ENCODE data around the gene OSGIN1.
A peak's percentile ranks its signal among the peaks of the same experiment; 100 is the strongest.
"Not testable (repeated sequence)": the region's sequence is repeated elsewhere in the genome, so short reads cannot be mapped to it uniquely, and the experiment has no call there.

Gene OSGIN1

DNA sequence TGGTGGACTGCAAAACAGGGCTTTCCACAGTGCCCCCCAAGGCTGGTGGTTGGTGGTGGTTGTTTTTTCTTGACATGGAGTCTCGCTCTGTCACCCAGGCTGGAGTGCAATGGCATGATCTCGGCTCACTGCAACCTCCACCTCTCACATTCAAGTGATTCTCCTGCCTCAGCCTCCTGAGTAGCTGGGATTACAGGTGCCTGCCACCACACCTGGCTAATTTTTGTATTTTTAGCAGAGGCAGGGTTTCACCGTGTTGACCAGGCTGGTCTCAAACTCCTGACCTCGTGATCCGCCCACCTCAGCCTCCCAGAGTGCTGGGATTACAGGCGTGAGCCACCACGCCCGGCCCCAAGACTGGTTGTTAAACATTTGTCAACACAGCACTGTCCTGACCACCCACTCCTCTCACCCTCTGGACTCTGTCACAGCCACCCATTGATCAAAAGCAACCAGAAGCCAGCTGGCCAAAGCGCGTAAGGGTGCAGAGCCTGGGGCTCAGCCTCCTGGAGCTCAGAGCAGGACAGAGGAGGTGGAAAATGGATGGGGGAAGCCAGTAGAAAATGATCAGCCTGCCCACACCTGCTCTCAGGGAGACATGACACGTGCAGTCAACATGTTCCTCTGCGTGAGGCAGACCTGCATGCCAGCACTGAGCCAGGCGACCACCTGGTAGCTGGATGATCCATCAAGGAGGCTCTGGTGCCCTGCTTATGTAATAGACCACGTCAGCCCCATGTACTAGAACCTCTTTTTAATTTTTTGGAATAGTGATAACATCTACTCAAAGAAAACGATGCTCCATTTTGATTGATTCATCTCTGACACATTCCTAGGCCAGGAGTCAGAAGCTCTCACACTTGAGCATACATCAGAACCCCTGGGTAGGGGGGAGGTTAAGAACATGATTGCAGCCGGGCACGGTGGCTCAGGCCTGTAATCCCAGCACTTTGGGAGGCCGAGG lies 14.8 kb upstream of the OSGIN1 start:
- no peak for DNase-seq
- intact Hi-C loops (cut with DNase I), result no loop called here

DNA sequence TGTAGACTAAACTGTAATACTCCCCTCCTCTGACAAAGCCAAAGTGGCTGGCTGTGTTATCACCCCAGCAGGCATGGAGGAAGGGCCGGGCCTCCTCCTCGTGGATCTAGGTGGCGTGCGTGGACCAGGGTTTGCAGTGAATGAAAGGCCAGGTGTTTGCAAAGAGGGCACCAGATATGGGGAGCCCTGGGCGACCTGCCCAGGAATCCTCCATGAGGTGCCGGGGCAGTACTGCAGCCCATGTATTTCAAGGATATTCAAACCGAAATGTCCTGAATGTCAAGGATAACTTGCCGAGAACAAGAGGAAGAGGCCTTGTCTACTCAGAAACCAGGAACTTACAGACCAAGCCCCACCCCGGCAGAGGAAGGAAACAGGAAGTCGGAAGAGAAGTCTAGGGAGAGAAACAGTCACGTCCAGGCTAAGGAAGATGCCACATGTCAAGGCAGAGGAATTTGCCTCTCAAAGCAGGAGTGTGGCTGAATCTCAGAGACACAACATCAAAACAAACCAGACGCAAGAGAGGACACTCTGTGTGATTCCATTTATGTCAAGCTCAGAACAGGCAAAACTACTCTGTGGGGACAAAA lies 13.7 kb upstream of the OSGIN1 start:
- intact Hi-C loops (cut with DNase I), result no loop called here
- no peak for DNase-seq

DNA sequence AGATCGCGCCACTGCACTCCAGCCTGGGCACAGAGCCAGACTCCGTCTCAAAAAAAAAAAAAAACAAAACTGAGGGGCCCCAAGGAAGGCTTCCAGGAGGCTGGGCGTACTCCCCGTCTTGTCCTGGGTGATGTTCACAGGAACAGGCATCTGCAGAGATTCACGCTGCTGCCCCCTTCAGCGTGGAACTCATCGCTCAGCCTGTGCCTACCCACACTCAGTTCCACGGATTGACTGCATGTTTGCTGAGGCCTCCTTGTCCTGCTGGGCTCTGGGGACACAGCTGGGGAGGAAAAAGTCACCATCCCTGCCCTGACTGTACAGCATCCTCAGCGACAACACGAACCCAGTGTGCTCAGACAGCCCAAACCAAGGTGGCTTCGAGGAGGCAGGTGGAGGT lies 12.9 kb upstream of the OSGIN1 start:
- intact Hi-C loops (cut with DNase I), result no loop called here
- DNase-seq, result no peak

DNA sequence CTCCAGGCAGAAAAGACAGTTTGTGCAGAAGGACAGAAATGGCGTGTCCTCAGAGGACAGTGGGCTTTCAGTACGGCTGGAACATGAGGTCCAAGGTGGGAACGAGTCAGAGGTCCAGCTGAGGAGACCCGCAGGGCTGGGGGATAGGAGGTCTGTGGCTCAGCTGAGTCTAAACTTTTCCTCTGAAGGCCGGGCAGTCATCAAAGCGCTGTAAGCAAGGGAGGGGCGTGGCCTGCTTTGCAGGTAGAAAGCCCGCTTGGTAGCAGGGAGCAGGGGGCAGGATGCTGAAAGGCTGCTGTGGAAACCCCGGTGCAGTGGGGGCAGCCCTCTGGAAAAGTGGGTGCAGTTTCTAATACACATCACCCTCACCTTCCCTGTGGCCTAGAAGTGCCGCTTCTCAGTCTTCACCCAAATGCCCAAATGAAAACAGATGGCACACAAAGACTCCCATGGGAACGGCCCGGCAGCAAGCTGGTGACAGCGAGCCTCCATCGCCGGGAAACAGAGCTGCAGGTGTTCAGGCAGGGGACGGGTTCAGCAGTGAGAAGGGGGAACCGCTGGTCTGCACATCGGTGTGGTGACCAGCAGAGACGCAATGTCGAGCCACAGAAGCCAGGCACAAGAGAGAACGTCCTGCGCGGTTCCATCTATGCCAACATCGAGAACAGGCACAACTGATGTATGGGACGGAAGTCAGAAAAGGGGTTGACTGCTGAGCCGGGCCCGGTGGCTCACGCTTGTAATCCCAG lies 12.2 kb upstream of the OSGIN1 start:
- DNase-seq, result no peak
- intact Hi-C loops (cut with DNase I), result no loop called here

DNA sequence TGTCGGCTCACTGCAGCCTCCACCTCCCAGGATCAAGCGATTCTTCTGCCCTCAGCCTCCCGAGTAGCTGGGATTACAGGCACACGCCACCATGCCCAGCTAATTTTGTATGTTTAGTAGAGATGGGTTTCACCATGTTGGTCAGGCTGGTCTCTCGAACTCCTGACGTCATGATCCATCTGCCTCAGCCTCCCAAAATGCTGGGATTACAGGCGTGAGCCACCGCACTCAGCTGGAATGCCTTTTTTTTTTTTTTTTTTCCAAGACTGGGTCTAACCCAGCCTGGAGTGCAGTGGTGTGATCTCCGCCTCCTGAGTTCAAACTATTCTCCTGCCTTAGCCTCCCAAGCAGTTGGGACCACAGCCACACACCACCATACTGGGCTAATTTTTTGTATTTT lies 11.5 kb upstream of the OSGIN1 start:
- DNase-seq; intact Hi-C loops (cut with DNase I): not testable (repeated sequence)

DNA sequence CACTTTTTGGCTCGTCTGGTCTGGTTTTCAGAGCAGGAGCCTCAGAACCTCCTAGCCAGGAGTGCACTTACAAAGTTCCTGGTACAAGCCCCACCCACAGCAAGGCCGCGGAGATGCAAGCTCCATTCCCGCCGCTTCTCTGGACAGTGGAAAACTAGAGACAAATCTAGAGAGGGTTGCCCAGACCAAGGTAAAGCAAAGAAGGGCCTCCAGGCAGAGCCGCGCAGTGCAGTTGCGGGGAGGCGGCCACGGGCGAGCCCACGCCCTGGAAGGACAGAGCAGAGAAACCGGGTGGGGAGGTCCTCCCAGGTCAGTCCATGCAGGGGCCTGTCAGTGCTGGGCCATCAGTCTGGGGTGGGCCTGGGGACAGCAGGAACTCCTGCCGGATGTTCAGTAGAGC lies 11.0 kb upstream of the OSGIN1 start:
- intact Hi-C loops (cut with DNase I), result no loop called here
- no peak for DNase-seq

DNA sequence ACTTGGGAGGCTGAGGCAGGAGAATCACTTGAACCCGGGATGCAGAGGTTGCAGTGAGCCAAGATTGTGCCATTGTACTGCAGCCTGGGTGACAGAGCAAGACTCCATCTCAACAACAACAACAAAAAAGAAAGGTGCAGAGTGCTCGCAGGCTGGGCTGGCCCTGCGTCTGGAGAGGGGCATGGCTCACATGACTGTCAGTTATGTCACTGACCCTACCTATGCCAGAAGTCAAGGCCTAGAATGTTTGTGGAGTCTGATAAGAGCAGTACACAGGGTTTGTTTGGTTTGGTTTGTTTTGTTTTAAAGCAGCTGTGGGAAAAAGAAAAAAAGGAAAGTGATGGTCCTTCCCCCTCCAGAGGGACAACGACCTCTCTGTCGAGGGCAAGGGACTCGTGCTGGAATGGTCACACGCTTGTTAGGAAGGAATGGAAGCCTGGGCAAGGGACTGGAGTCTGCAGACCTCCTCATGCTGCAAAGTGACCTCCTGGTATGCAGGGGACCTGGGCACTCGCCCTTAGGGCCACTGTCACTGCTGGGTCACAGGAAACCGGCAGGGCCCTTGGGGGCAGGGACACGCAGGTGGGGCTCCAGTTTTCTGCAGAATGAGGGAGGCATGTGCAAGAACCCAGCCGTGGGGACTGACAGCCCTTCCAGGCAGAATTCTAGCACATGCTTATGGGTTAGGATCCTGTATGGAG lies 10.1 kb upstream of the OSGIN1 start:
- intact Hi-C loops (cut with DNase I), result no loop called here

DNA sequence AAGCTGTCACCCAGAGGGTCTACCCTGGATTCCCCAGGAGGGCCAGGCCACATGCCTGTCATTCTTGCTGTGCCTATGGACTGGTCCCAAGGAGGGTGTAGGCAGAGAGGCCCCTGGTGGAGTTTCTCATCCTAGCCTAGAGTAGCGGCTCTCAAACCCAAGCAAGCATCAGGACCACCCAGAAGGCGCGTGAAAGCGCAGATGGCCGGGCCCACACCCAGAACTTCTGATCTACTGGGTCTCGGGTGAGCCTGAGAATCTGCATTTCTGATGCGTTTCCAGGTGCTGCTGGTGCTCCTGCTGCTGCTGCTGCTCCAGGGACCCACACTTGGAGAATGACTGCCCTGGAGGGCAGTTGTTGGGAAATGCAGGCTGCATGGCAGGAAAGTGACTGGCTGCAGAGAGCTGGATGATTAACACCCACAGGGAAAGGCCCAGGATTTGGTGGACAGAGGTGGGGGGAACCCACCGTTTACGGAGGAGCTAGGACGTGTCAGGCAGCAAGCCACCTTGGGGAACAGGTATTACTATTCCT lies 9.5 kb upstream of the OSGIN1 start:
- intact Hi-C loops (cut with DNase I), result no loop called here
- no peak for DNase-seq

More for the DNA sequence above, 10.1 kb upstream of the OSGIN1 start:
- no peak for DNase-seq

DNA sequence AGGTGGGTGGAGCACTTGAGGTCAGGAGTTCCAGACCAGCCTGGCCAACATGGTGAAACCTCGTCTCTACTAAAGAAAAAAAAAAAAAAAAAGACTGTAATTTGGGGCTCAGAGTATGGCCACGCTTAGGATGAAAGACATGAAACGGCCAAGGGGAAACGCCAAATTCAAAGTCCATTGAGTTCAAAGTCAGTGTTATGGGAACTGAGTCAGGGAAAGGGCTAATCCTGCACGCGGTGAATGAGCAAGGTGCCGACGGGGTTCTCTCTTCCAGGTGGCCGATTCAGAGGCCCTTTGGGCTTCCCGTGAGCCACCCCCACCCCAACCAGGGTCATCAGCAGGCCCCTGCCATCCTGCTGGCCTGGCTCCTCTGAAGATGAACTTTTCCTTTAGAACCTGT lies 7.5 kb upstream of the OSGIN1 start:
- intact Hi-C loops (cut with DNase I), result no loop called here

DNA sequence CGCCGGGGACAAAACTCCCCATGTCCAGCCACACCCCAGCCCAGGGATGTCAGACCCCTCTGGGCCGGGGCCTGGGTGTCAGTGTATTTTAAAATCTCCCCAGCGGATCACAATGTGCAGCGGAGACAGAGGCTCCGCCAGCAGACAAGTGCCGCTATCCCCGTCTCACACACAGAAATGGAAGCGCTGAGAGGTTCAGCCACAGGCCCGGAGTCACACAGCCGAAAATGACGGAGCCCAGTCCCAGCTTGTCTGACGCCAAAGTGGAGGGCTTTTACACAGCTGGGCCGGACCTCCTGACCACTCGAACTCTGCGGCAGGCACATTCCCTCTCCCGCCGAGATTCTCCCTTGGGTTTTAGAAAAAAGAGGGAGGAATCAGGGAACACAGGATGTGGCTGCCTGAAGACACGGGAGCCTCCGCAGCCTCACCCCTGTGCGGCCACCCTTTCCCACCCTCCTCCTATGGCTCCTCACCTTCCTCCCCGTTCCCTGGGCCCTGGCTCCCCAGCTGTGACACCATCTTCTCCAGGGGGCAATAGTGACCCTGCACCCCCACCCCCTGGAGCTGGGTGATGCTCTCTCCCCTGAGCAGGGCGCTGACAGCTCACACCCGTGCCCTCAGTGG lies 6.8 kb upstream of the OSGIN1 start:
- intact Hi-C loops (cut with DNase I), result no loop called here
- DNase-seq, result no peak

More for the DNA sequence above, 7.5 kb upstream of the OSGIN1 start:
- DNase-seq, result no peak

DNA sequence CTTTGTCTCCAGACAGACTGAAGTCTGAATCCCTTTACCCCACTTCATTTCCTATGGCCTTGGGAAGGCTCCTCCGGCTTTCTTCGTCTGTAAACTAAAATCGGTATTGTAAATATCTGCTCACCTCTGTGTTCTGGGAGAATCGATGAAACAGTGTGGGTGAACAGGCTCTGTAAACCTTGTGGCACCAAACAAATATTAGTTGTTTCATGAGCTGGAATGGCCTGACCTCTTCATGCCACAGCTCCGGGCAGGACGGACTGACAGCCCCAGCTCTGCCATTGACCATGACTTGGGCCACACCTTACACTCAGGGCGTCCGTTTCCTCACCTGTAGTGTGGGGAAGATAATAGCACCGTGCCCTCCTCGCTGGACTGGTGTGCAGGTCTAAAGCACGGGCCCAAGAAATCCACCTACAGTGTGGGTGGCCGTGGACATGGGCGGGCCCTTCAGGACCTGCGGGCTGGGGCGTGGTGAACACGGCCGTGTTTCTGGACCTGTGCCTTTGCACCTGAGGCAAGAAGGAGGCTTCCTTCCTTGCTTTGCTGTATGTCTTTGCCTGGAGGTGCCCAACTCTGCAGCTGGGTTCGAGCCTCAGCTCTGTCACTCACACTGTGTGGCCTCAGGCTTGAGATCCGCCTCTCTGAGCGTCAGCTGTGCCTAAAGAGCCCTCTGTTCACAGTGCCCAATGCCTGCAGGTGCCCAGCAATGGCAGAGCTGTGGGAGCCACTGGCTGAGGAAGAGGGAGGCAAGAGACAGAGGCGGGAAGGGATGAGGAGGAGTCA lies 6.1 kb upstream of the OSGIN1 start:
- intact Hi-C loops (cut with DNase I), result no loop called here
- no peak for DNase-seq

DNA sequence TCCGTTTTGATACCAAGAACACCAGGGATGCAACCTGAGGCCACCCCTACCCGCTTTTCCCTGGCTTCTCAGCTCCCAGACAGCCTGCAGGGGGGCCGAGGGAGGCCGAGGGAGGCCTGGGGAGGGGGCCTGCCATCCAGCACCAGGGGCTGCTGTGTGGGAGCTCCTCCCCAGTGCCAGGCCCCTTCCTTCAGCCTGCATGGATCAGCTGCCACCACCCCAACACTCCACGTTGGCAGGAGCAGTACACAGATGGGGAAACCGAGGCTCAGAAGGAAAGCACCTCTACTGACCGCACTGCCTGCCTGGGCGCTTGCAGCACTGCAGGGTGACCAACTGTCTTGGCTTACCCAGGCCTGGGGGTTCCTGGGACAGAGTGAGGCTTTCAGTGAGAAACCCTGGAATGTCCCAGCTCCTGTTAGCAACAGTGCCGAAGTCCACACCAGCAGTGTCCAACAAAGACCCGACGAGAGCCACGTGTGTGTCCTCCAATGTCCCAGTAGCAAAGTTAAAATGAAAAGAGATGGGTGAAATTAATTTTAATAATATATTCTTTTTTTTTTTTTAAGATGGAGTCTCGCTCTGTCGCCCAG lies 5.3 kb upstream of the OSGIN1 start:
- DNase-seq, result no peak

DNA sequence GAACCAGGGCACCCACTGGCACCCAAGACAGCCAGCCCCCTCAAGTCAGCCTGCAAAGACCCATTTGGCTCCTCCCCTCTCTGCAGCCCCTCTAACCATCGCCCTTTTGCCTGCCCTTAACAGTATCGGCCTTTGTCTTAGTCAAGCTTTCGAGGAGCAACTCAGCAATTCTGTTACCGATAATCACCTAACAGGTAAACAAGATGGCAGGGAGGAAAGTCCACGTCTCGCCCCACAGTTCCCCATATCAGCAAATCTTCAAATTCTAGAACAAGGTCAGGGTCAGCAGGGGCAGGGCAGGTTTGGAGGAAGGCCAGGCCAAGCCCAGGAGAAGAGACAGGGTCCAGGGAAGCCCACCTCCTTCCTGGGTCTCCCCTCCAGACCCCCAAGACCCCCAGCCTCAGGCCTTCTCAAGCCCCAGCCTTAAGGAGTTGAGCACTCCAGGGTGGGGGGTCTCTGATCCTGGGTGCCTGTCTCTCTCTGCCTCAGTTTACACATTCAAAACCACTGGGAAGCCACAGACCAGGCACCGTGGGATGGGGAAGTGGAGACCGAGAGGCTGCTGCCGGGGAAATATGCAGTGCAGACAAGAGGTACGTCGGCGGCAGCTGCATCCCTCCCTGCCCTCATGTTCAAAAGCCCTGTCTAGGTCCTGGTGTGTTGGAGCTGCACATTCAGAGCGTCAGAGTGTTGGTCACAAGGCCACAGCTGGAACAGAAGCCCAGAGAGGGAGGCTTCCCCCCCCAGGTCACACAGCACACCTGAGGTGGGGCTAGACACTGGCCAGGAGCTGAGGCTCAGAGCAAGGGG lies 3.9 kb upstream of the OSGIN1 start:
- intact Hi-C loops (cut with DNase I), result no loop called here
- no peak for DNase-seq

More for the DNA sequence above, 5.3 kb upstream of the OSGIN1 start:
- intact Hi-C loops (cut with DNase I), result no loop called here

DNA sequence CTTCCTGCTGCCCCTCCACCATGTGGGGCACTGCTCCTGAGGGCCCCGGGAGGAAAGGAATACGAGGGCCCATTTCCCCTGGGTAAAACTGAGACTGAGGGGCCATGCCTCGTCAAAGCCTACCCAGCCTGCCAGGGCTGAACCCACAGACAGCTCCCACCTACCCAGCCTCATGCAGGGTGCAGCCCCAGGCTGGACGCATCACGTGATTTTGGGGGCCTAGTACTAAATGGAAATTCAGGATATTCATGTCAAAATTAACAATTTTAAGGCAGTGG lies 3.4 kb upstream of the OSGIN1 start:
- no peak for DNase-seq
- intact Hi-C loops (cut with DNase I), result no loop called here

DNA sequence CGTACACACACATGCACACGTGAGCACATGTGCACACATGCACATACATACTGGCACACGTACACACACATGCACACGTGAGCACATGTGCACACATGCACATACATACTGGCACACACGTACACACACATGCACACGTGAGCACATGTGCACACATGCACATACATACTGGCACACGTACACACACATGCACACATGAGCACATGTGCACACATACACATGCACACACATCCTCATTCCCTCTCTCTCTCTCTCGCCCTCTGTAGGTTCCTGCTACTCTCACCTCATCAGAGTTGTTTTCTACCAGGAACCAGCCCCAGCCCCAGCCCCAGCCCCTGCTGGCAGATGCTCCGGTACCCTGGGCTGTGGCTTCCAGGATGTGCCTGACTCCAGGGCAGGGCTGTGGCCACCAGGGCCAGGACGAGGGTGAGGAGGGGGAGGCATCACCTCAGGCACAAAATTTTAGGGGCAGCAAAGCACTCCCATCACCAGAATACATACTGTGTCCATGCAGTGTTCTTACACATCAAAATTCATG lies 2.1 kb upstream of the OSGIN1 start:
- DNase-seq; intact Hi-C loops (cut with DNase I): not testable (repeated sequence)

DNA sequence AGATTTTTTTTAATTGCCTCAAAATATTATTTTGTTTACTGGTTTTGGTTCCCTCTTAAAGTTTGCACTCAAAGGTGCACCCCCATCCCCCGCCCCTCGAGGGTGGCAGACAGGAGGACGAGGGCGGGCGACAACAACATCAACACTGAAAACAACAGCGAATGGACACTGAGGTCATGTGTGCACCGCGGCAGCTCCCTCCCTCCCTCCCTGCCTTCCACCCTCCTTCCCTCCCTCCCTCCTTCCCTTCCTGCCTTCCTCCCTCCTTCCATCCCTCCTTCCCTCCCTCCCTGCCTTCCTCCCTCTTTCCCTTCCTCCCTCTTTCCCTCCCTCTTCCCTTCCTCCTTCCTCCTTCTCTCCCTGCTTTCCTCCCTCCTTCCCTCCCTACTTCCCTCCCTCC lies 1.5 kb upstream of the OSGIN1 start:
- DNase-seq, result peak in 12 of 42 donors; percentile 32 to 73 (median 46)
- intact Hi-C loops (cut with DNase I), result no loop called here

DNA sequence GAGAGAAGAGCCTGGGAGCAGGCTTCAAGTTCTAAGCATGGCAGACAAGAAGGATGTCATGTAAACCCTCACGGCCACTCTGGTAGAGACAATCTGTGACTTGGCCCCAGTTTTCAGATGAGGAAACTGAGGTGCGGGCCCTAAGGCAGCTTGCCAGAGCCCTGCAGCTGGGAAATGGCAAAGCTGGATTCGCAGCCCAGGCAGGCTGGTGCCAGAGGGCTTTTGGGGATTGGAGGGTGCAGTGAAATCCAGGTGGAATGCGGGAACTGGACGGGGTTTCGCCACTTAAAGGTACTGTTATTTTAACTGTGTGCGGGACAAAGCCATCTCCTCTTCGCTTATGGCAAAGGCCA lies 477 bp upstream of the OSGIN1 start:
- intact Hi-C loops (cut with DNase I), result no loop called here

More for the DNA sequence above, 477 bp upstream of the OSGIN1 start:
- no peak for DNase-seq

All from head of caudate nucleus (tissue), 42 donors.